ENCODE measurements around the gene HNMT.
"Not testable (repeated sequence)": the region's sequence is repeated elsewhere in the genome, so short reads cannot be mapped to it uniquely, and the experiment has no call there.

HNMT gene

GRCh38 chr2:137975280-137976271 lies 11.3 kb downstream of the HNMT start:
- DNase-seq (ENCODE audit: low spot score) = no peak

GRCh38 chr2:137976274-137976673 lies 12.0 kb downstream of the HNMT start:
- no peak for DNase-seq (ENCODE audit: low spot score)

GRCh38 chr2:137977790-137978189 lies 13.5 kb downstream of the HNMT start:
- DNase-seq (ENCODE audit: low spot score) = no peak

- DNase-seq (ENCODE audit: low spot score) = no peak
Measured at GRCh38 chr2:137980459-137980858, 16.2 kb downstream of the HNMT start.

- DNase-seq (ENCODE audit: low spot score) = no peak
Measured at GRCh38 chr2:137981112-137981656, 16.9 kb downstream of the HNMT start.

GRCh38 chr2:137983581-137983980 lies 19.3 kb downstream of the HNMT start:
- DNase-seq (ENCODE audit: low spot score) = no peak

GRCh38 chr2:137986268-137986667 lies 22.0 kb downstream of the HNMT start:
- no peak for DNase-seq (ENCODE audit: low spot score)

- DNase-seq (ENCODE audit: low spot score) = no peak
Measured at GRCh38 chr2:137987011-137987410, 22.7 kb downstream of the HNMT start.

- no peak for DNase-seq (ENCODE audit: low spot score)
Measured at GRCh38 chr2:137991078-137991477, 26.8 kb downstream of the HNMT start.

- DNase-seq (ENCODE audit: low spot score) = no peak
Measured at GRCh38 chr2:137992039-137992646, 27.9 kb downstream of the HNMT start.

GRCh38 chr2:137993715-137994476 lies 29.6 kb downstream of the HNMT start:
- DNase-seq (ENCODE audit: low spot score) = not testable (repeated sequence)

GRCh38 chr2:137995368-137995767 lies 31.1 kb downstream of the HNMT start:
- DNase-seq (ENCODE audit: low spot score) = not testable (repeated sequence)

- not testable (repeated sequence) for DNase-seq (ENCODE audit: low spot score)
Measured at GRCh38 chr2:137996158-137996557, 31.9 kb downstream of the HNMT start.

GRCh38 chr2:137997733-137998132 lies 33.5 kb downstream of the HNMT start:
- DNase-seq (ENCODE audit: low spot score) = no peak

GRCh38 chr2:137998503-137998902 lies 34.2 kb downstream of the HNMT start:
- no peak for DNase-seq (ENCODE audit: low spot score)

GRCh38 chr2:137999273-137999672 lies 35.0 kb downstream of the HNMT start:
- DNase-seq (ENCODE audit: low spot score) = no peak

- no peak for DNase-seq (ENCODE audit: low spot score)
Measured at GRCh38 chr2:138000009-138000408, 35.7 kb downstream of the HNMT start.

GRCh38 chr2:138000796-138001195 lies 36.5 kb downstream of the HNMT start:
- no peak for DNase-seq (ENCODE audit: low spot score)

- no peak for DNase-seq (ENCODE audit: low spot score)
Measured at GRCh38 chr2:138003411-138003810, 39.1 kb downstream of the HNMT start.

GRCh38 chr2:138007431-138007830 lies 43.2 kb downstream of the HNMT start:
- no peak for DNase-seq (ENCODE audit: low spot score)

GRCh38 chr2:138009622-138010021 lies 45.3 kb downstream of the HNMT start:
- no peak for DNase-seq (ENCODE audit: low spot score)

GRCh38 chr2:138010890-138011289 lies 46.6 kb downstream of the HNMT start:
- no peak for DNase-seq (ENCODE audit: low spot score)

Data from ecto neural progenitor cell (in vitro differentiated cells).